ENCODE data around the gene CEMIP2.
"Not testable (repeated sequence)": the region's sequence is repeated elsewhere in the genome, so short reads cannot be mapped to it uniquely, and the experiment has no call there.

CEMIP2 gene

DNA sequence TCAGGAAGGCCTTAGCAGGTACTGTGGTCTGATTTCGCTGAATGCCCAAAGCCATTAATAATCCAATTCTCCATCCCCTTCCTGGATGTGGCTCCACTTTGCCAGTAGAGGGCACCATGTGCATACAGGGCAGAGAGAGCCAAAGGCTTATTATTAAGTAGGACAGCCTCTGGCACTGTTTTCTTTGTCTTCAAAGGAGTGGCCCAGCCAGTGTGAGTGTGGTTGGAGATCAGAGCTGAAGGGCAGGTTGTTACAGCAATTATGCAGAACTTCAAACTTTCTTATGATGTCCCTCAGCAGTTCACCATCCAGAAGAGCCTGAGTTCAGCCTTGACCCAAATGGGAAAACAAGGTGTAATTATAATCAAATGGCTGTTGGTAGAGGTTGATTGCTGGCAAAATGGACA lies 38.6 kb upstream of the CEMIP2 start:
- no peak overlapping the region for H3K4me3 ChIP-seq (ENCODE audit: low read depth, low read length)
- CTCF ChIA-PET = interaction anchor here (0.9 to 9.7 kb wide), 39 partner anchors 9 to 522 kb away, joined by 3 to 151 read pairs (median 4); partner anchors contain the start of genes ABHD17B and C9orf85
- TF ChIP-seq, protein P1, sequence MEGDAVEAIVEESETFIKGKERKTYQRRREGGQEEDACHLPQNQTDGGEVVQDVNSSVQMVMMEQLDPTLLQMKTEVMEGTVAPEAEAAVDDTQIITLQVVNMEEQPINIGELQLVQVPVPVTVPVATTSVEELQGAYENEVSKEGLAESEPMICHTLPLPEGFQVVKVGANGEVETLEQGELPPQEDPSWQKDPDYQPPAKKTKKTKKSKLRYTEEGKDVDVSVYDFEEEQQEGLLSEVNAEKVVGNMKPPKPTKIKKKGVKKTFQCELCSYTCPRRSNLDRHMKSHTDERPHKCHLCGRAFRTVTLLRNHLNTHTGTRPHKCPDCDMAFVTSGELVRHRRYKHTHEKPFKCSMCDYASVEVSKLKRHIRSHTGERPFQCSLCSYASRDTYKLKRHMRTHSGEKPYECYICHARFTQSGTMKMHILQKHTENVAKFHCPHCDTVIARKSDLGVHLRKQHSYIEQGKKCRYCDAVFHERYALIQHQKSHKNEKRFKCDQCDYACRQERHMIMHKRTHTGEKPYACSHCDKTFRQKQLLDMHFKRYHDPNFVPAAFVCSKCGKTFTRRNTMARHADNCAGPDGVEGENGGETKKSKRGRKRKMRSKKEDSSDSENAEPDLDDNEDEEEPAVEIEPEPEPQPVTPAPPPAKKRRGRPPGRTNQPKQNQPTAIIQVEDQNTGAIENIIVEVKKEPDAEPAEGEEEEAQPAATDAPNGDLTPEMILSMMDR (IDR thresholded peaks at IDR 0.05; ENCODE audit: insufficient read depth, low read length, missing control alignments) = peak; percentile 91
- peak; percentile 29 for DNase-seq (ENCODE audit: low read depth, low spot score)
- POLR2A ChIA-PET = no interaction called here

DNA sequence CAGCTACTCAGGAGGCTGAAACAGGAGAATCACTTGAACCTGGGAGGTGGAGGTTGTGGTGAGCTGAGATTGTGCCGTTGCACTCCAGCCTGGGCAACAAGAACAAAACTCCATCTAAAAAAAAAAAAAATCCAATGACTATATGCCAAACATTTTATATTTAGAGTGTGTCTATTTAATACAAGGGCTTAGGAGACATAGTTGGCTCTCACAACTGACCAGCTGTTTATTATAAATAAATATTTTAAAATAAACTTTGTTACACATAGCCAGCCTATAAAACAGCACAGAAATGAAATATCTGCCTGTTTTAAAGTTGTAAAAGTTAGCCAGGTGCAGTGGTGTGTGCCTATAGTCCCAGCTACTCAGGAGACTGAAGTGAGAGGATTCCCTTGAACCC lies 36.8 kb upstream of the CEMIP2 start:
- DNase-seq (ENCODE audit: low read depth, low spot score); H3K4me3 ChIP-seq (ENCODE audit: low read depth, low read length); POLR2A ChIA-PET: not testable (repeated sequence)
- CTCF ChIA-PET = interaction anchor here (0.8 to 9.7 kb wide), 11 partner anchors 11 to 521 kb away, joined by 3 to 151 read pairs (median 5); no protein-coding TSS in a partner anchor

DNA sequence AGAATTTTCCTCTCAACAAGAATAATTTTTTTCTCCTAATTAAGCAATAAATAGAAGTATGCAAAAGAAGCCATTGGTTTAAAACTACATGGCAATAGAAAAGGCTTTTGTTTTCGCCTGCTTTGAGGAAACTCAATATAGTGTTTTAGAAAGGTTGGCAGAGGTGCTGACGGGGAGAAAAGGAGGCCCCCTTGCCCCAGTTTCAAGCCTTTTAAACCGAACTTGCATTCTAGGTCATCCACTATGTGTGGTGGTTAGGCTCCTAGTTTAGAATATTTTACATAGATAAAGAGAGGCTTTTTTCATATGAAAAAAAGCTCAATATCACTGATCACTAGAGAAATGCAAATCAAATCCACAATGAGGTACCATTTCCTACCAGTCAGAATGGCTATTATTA lies 33.5 kb upstream of the CEMIP2 start:
- no peak overlapping the region for H3K4me3 ChIP-seq (ENCODE audit: low read depth, low read length)
- CTCF ChIA-PET = interaction anchor here (1.4 to 9.7 kb wide), 5 partner anchors 9 to 517 kb away, joined by 3 to 151 read pairs (median 7); no protein-coding TSS in a partner anchor
- POLR2A ChIA-PET = no interaction called here
- DNase-seq (ENCODE audit: low read depth, low spot score) = no peak
- TF ChIP-seq, protein P1 (IDR thresholded peaks at IDR 0.05; ENCODE audit: insufficient read depth, low read length, missing control alignments) = no peak

DNA sequence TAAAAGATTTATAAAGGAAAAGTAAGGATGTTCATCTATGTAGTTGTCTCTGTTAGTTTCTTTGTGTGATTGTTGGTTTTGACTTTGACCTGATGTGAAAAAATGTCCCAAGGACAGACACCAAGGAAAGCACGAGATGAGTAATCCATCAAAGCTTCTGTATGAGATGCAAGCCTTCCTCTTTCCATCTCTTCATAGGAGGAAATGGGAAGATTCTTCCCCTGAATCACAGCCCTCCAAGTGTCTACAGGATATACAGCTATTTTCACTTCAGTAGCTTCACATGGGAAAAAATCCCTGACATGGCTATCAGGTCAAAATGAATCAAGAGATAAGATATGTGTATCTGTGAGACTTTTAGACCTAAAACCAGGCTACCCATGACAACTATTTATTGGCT lies 29.0 kb upstream of the CEMIP2 start:
- no peak overlapping the region for H3K4me3 ChIP-seq (ENCODE audit: low read depth, low read length)
- ChIA-PET POLR2A (no interaction called here), CTCF (interaction anchor here (1.2 to 6.2 kb wide), 4 partner anchors 10 to 192 kb away, joined by 3 to 55 read pairs (median 20); no protein-coding TSS in a partner anchor)
- TF ChIP-seq, protein P1 (IDR thresholded peaks at IDR 0.05; ENCODE audit: insufficient read depth, low read length, missing control alignments) = no peak
- no peak for DNase-seq (ENCODE audit: low read depth, low spot score)

DNA sequence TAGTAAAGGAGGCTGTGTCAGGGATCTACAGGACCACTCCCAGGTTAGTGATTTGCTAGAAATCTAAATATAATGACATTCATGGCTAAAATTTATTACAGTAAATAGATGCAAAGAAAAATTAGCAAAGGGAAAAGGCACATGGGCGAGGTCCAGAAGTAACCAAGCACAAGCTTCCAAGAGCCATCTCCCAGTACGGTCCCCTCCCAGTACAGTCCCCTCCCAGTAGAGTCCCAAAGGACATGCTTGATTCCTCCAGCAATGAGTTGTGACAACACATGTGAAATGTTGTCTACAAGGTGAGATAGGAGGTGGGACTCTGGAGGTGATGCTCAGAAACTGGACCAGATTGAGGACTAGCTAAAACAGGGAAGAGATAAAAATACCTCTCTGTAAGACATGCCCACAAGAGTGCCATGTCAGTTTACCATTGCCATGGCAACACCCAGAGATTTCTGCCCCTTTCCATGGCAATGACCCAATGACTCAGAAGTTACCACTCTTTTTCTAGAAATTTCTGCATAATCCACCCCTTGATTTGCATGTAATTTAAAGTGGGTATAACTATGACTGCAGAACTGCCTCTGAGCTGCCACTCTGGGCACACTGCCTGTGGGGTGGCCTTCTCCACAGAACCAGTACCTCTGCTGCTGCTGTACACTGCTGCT lies 27.9 kb upstream of the CEMIP2 start:
- no peak for DNase-seq (ENCODE audit: low read depth, low spot score)
- ChIA-PET POLR2A (no interaction called here), CTCF (interaction anchor here (0.6 to 6.2 kb wide), 5 partner anchors 11 to 1382 kb away, joined by 3 to 55 read pairs (median 6); no protein-coding TSS in a partner anchor)
- no peak overlapping the region for H3K4me3 ChIP-seq (ENCODE audit: low read depth, low read length)
- TF ChIP-seq, protein P1 (IDR thresholded peaks at IDR 0.05; ENCODE audit: insufficient read depth, low read length, missing control alignments) = no peak

DNA sequence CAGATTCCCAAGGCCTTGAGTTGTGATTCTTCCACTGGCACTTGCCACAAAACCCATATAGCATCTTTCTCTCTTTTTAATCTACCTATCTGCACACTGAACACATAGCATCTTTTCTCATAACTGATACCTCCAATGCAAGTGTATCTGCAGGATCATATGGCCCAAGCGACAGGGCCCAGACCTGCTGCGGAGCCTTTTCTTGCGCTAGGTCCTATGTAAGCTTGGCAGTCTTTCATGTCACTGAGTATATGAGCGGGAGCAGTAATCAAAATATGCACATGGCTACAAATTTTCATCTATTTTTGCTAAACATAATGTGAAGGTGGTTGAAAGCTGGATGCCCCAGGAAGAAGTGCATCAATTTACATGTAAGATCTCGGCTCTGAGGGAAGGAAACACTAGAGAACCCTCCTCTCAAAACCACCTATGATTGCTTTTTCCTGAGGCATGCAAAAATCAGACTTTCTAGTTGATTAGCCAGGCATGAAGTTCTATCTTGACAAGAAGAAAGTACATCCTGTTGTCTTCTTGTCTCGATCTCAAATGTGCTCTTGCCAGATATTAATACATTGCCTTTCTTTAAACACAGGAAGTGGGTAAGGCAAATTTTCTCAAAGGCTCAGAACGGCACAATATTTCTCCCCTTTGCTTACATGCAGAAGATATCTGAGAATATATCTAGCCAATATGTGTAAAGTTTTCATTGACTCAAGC lies 26.9 kb upstream of the CEMIP2 start:
- POLR2A ChIA-PET = no interaction called here
- TF ChIP-seq, protein P1 (IDR thresholded peaks at IDR 0.05; ENCODE audit: insufficient read depth, low read length, missing control alignments) = no peak
- CTCF ChIA-PET = interaction anchor here (0.7 to 6.2 kb wide), 10 partner anchors 9 to 476 kb away, joined by 3 to 55 read pairs (median 5); no protein-coding TSS in a partner anchor
- DNase-seq (ENCODE audit: low read depth, low spot score) = no peak
- H3K4me3 ChIP-seq (ENCODE audit: low read depth, low read length) = no peak overlapping the region

All from AG04449 (cell line).